HG02852 (cell line): ENCODE measurements around the gene ROBO1.

Experiments used
- ATAC-seq: cut with Tn5 transposase; IDR thresholded peaks from one replicate; pipeline ENCODE4 v1.9.1; 2021; ENCODE audit warnings: mild to moderate bottlenecking, moderate library complexity; ENCODE audit not compliant: unreplicated experiment

The ROBO1 gene

DNA sequence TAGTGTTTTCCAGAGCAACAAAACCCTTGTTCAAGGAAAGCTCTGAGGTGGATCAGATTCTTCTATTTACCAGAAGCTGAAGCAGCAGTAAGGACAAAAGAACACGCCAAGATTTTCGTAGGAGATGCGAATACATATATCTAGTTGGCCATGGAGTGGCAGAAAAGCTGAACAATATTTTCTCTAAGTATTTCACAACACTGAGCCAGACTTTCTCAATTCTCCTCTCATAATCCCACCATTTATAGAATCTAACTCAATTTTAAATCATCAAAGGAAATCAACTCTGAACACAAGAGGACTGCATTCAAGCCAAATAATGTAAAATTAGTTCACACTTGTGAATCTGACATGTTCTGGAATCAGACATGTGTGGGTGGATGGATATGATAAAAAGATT lies 775.0 kb downstream of the ROBO1 start:
- ATAC-seq, result no peak

DNA sequence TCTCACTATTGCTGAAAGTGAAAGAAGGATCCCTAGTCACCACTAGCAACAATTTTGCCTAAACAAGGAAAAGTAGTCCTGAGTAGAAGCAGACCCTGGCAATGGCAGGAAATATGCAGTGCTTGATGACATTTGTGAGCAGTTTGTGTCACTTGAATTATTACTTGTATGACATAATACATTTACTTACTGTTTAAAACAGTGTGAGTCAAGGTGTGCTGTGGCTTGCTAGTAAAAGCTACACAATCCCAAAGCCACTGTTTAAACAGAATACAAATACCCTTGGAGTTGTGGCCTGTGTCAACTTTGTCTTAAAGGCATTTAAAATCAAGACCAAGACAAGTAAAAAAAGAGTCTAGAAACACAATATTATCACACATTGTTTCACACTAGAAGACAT lies 775.4 kb downstream of the ROBO1 start:
- ATAC-seq, result no peak

DNA sequence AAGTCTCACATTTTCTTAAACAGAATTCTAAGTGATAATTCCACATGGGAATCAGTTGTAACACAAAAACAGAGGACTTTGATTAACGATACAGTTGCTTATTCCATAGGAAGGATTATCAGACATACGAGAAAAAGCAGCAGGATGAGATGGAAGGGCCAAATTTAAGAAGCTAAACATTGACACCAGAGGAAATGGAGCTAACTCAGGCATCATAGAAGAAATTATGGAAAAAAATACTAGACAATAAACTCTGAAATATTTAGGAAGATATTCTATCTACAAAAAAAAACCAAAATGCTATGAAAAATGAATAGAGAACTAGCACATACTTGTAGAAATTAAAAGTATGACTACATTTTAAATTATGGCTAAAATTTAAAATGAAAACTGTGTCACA lies 776.1 kb downstream of the ROBO1 start:
- no peak for ATAC-seq

DNA sequence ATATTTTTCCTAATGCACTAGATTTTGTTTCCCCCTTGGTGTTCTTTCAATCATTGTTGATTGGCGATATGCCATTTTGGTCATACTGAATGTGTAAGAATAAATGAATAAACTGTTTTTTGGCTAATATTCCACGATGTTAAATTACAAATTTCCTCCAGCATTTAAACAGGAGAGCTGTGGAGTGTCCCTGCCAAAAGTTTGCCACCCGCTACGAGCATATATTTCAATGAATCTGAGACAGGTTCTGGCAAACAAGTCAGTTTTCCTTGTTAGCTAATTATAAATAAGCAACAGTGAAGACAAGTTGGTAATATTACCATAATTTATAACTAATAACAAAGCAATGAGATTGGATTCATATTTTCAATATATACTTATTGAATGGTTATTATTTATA lies 777.6 kb downstream of the ROBO1 start:
- ATAC-seq, result no peak

DNA sequence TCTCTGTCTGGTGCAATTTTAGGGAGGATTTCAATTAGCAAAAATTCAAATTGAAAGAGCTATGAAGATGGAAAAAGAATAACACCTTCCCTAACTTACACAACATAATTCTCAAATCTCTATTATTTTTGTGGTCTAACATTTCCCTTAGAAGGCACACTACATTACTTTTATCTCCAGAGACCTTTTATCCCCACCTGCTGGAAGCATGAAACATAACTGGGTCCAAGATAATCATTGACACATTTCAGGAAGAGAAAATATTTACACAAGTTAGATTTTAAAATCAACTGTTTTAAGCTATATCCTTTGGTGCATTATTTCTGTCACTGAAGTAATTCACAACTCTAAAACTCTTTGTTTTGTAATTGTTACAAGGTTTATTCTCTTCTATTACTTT lies 779.5 kb downstream of the ROBO1 start:
- ATAC-seq, result no peak

DNA sequence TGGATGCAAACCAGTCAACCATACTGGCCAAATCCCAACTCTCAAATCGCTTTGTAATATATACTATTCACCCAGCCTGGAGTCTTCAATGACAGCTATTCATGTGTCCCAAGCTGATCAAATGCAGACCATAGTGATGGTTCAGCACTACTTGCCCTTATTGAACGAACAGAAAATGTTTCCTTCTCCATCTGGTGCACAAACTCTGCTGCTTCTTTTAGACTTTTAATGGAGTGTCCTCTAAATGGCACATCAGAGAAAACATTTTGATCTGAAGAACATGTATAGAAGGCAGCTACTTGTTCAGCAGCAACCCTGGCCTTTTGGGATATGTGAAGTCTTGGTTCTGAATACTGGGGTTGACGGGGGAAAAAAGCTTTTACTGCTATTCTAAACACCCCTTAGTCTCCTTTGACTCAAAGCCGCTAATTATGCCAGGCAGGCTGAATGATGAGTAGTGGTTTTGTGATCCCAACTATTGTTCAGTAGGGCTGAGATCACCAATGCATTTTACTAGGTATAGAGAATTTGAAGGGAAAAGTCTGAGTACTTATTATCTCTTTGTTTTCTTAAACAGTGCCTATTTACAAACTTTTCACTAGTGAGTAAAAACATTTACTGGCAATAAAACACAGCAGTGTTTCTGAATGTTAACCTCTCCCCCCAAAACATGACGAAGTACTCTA lies 781.2 kb downstream of the ROBO1 start:
- no peak for ATAC-seq

DNA sequence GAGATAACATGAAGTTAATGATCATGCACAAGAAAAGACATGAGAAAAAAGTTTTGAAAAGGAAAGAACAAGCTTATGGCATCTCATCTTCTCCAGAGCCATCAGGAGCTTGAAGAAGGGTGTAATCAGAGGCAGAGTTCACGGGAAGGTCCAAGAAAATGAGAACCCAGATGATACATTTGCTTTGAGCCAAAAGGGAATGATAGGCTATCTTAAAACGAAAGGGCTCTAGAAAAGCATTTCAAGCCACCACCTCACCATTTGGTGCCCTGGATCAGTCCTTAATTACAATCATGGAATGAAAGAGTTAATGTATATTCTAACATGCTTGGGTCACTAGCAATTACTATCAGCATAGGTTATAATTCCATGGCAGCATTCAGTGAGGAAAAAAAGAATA lies 781.8 kb downstream of the ROBO1 start:
- ATAC-seq, result no peak

DNA sequence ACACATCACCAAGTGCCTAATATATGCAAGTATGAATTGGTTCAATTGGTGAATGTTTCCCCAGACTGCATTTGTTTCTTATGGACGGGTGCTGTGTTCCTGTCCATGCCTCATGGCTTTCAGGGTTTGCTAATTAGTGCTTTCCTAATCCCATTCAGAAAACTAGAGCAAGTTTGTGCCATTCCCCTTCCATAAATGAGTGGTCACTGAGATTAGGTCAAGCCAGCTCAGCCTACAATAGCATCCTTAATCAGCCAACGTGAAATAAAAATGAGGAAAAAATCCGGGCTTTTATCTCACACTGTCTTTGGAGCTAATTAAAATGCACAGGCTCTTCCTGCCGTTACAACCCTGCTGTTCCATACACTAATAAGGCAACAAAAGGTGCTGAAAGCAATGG lies 788.8 kb downstream of the ROBO1 start:
- no peak for ATAC-seq

DNA sequence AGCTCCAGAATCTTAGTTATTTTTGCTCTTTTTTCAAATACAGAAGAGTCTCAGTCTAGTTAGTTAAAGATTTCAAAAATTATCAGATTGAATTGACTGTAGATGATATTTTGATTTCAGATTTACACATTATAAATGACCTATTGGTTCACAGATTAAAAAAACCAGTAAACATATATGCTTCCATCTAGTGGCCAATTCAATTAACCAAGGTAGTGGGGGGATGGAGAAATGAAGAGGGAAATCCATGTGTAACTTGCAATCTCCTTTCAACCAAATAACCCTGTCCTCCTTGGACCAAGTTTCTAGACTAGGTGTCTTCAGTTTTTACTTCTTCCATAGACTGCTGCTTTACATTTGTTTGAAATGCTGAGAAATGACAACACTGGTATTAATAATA lies 789.8 kb downstream of the ROBO1 start:
- ATAC-seq, result no peak

DNA sequence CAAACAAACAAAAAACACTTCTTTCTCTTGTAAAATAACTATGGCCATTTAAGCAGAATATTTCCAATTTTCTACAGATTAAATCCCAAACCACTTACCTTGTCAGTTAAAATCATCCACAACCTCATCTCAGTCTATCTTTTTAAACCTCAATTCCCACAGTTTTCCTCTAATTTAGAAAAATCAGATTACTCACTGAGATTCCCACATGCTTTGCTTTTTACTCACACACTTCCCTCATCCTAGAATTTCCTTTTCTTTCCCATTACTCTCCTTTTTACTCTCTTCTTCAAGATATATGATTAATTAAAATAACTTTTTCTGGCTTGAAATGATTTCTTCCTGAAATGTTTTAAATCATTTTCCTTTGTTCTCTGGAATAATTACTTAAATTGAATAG lies 790.7 kb downstream of the ROBO1 start:
- no peak for ATAC-seq

DNA sequence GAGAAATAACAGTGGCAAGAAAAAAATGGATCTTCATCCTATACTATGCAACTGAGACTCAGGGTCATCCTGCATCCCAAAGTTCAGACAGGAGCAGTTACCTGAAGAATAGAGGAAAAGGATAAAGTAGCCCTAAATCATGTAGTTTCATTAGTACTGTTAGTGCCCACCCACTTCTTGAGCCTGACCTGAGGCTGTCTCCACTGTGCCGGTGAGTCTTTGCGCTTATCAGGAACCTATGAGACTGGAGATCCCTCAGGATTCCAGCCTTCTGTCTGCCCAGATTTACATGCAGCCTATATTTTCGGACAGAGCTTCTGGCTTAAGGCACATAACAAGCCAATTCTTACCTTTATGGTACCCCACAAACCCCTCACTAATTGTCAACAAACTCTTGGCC lies 791.6 kb downstream of the ROBO1 start:
- no peak for ATAC-seq

DNA sequence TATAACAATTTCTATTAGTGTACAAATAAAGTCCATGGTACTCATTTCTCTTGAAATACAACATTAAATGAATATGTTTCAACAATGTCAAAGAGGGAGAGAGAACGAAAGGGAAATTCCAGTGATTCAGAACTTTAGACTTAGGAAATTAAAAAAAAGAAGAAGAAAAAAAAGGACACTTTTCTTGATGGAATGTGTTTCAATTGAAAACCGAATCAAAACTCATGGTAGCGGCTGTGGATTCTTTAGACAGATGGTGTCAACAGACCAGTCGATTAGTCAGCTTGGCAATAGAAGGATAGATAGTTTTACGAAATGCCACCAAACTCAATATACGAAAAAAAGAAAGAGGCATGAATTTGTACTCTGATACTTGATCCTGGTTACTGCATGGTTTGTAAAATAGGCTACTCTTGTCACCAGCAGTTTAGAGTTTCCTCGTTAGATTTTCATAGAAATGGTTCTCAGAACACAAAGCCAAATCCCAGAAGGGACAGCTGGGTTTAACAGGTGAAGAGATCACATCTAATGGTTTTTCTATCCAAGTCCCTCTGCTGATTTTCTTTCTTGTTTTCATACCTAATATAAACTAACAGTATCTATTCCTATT lies 793.5 kb downstream of the ROBO1 start:
- ATAC-seq, result no peak

DNA sequence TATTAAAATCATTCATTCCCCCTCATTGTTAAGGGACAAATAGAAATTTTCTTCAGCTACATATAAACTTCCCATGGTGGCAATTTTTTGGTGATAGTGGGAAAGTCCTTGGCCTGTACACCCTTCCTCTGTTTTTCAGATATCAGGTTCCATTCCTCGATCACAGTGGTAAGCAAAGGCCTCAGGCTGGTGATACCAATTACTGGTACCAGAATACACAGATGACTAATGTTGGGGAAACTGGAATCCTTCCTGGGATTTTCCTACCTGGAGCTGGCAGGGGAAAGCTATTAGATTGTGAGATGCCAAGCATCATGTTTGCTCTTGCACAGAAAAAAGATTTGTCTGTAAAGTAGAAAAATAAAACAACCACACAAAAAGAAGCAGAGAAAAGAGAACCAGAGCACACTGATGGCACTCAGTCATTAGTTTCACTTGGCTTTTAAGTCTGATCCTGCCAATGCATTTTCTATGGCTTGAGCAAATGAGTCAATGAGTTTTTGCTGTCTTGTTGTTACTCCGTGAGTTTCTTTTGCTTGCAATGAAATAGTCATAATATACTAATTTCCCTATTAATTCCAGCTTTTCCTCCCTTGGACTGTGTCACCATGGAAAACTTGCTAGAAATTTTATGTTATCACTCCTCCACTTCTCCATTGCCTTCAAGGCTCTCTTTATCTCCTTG lies 795.0 kb downstream of the ROBO1 start:
- ATAC-seq, result no peak

DNA sequence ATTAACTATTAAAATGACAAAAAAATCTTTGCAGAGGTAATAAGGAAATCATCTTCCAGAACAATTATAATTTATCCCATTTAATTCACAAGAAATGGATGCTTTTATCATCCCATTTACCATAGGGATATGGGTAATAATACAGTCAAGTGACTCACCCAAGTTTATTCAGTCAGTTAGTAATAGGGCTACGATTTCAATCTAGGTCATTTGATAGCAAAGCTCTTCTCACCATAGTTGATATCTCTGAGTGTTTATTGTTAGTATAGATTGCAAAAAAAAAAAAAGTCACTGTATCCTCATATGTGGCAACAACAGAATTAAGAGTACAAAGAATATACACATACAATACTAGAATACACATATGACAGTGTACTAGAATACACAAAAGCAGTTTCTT lies 797.1 kb downstream of the ROBO1 start:
- no peak for ATAC-seq

DNA sequence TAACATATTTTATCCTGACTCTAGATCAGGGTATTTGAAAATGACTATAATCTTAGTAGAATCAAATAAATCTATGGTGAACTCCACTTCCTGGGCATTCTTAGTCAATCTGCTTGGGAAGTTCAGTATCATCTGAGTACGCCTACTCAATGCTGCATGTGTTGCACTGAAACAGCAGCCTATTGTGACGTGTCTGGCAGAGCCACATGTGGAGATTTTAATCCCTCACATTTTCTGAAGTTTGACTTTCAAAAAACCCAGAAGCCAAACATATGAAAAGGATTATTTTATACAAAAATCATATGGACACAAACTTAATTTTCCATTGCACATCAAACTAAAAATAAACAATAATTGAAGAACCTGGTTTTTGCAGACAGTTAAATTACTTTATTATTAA lies 798.3 kb downstream of the ROBO1 start:
- no peak for ATAC-seq

DNA sequence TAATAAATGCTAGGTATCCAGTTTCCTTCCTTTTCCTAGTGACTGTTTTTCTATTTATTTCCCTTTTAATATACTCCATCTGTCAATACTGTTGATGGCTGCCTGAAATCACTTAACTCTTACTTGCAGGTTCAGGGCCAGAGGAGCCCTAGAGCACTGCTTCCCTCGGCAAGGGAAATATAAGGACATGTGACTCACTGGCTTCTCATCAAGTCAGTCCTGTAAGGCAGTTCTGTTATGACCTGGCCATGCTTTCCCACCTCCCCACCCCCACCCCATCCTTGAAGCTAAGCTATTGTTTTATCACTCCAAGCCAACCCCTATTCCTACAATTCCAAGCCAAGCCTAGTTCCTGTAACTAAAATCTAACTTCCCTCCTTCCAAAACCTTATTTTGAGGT lies 800.7 kb downstream of the ROBO1 start:
- ATAC-seq, result no peak

DNA sequence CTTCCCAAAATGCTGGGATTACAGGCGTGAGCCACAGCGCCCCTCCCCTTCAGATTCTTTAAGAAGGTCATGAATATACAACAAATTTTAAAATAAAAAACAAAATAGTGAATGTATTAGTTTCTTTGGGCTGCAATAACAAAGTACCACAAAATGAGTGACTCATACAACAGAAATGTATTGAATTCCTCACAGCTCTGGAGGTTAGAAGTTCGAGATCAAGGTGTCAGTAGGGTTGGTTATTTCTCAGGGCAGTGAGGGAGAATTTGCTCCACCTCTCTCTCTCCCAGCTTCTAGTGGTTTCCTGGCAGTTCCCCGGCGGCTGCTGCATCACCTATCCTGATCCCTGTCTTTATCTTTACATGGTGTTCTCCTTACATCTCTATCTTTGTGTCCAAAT lies 804.0 kb downstream of the ROBO1 start:
- no peak for ATAC-seq

DNA sequence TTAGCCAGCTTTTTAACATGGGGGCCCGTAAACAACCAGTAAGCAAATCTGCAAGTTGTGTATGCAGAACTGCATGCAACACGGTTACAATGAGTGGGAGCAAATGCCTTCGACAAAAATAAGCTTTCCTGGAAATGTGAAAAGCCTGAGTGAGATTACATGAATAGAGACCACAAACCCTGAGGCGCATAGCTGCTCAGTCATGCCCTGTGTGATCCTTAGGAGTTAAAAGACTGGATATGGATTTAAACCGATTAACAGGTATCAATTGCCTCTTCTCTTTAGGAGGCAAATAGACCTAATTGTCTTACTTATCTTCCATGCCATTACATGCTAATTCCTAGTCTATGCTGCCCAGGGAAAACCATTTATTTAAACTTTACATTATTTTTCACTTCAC lies 810.3 kb downstream of the ROBO1 start:
- ATAC-seq, result no peak

DNA sequence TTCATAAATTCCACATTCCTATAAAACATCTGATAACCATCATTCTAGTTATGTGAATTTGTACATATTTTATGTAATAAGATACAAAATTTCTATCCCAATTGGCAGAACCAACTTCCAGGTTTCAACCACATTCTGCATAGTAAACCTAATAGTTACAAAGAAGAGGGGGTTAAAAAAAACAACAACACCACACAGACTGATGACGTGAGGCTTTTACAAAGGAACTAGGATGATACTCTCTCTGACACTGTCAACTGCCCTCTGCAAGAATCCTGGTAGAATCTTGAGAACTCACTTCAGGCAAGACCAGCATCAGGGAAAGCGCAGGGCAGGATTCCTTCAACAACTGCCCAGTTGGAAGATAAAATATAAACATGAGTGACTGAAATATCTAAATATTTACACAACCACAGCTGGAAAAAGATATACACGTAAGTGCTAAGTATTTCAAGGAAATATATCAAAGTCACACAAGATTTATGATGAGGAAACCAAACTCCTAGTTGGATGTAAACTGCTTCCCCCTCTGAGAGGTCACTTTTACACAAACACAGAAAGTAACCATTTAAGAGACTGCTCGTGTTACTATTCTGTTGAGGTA lies 816.4 kb downstream of the ROBO1 start:
- ATAC-seq, result no peak

DNA sequence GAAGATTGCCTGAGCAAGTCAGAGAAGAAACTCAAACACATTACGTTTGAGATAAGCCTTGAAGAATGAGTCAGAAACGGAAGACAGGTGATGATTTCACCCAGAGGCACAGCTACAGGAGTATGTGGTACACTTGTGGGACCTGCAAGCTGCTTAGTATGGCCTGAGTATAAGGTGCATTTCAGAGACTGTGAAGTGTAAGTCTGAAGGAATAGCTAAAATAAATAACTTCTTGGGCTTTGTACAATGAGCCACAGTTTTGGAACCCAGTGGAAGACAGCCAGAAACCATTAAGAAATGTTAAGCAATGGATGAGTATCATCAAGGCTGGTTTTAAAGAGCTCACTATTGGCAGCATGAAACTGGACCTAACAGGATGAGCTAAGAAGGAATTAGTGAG lies 826.2 kb downstream of the ROBO1 start:
- no peak for ATAC-seq

DNA sequence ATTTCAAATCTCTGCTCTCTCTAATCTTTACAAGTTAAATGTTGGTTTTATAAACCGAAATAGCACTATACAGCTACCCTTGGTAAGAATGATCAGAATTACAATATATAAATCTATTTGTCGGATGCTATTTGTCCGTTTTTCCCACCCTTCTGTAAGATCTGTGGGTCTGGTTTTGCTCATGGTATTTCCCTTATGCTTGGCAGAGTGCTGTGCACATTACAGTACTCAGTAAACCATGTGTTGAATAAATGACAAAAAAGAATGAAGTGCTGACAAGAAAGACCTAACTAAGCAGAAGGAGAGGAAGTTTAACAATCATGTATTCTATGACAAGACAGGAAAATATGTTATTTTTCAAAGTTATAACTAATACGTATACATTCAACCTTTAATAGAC lies 827.2 kb downstream of the ROBO1 start:
- no peak for ATAC-seq

DNA sequence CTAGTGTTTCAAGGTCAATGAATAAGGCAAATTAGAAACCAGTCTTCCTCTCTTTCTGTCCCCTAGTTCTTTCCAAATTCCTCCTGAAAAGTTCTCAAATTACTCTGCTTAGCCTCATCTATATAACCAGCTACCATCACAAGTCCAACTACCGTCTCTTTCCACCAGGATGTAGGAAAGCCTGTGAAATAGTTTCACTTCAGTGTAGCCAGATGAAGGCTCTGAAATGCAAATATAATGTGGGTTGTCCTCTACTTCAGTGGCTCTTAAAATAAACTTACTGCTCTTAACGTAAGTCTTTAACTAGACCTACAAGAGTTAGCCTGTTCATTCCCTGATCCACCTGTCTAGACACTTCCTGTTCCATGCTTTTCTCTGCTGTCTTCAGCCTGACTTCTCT lies 827.7 kb downstream of the ROBO1 start:
- ATAC-seq, result no peak
